ENCODE results near the gene CCDC174. TPM values are rescaled to one million over a fixed set of nuclear protein-coding genes. Genes with fewer than 3 reads are reported as not detected.

CCDC174 gene
- total RNA-seq (2014; rRNA removed; shearing (Covaris generic)): 8.4 and 13.0 TPM in 2 replicates
- polyA plus RNA-seq (2016; fragmentation: Nextera tagmentation; extraction: Ambion mirVana): 21.9 and 22.1 TPM in 2 replicates

- H3K9me2 ChIP-seq (ENCODE audit: insufficient read depth): no peaks in the 10 kb centered on the region
- H3K9me3 ChIP-seq (ENCODE audit: low read depth): no peaks in the 10 kb centered on the region
- peaks cover 33% of the 10 kb centered on the region for H3K79me2 ChIP-seq (ENCODE audit: insufficient read depth)
- 0 out of 2 replicates have a peak, but pooled peaks cover 3% of the 10 kb centered on the region for H3F3A ChIP-seq (ENCODE audit: insufficient read depth)
- H3K27ac ChIP-seq: peak within 1 kb of the TSS; percentile 73
- H3K27me3 ChIP-seq (replicated peaks; ENCODE audit: insufficient read depth): no peaks in the 10 kb centered on the region
- DNase-seq: peak; percentile 98
- 1% methylated on average over 47 of the region's 47 CpGs for WGBS, 2 experiments (ENCODE audit: low coverage in 1 of 2, low lambda C conversion rate in 2 of 2, missing lambda C conversion rate in 2 of 2)
- peak within 1 kb of the TSS; percentile 88 for H2AFZ ChIP-seq
- no peaks in the 10 kb centered on the region for H4K20me1 ChIP-seq (ENCODE audit: insufficient read depth)
- in situ Hi-C loops (cut with MboI): no loop called here
- H3K4me3 ChIP-seq: peak within 1 kb of the TSS; percentile 85
- peak within 1 kb of the TSS; percentile 98 for H3K4me2 ChIP-seq (ENCODE audit: unreplicated experiment)
- peak within 1 kb of the TSS; percentile 92 for H3K9ac ChIP-seq
- peaks cover 21% of the 10 kb centered on the region for H3K4me1 ChIP-seq (ENCODE audit: insufficient read depth)
- peaks cover 24% of the 10 kb centered on the region for H3K36me3 ChIP-seq (ENCODE audit: low read depth)
- TF ChIP-seq EZH2 (IDR thresholded peaks at IDR 0.05; ENCODE audit: insufficient read depth, poor library complexity, severe bottlenecking): no peak
- TF ChIP-seq EZH2phosphoT487 (IDR thresholded peaks at IDR 0.05; ENCODE audit: insufficient read depth, low read depth): no peak
Observed at GRCh38 chr3:14651440-14652251, at the start of gene CCDC174. Gene CCDC174 (plus strand): TSS chr3:14651762. CDS start chr3:14651837, 75 bp downstream.

GRCh38 chr3:14602006-14602803 lies 49.4 kb upstream of the CCDC174 start:
- 3% methylated on average over 20 to 66 of the region's 66 CpGs for WGBS, 2 experiments (ENCODE audit: low coverage in 1 of 2, low lambda C conversion rate in 2 of 2, missing lambda C conversion rate in 2 of 2)
- no peak for DNase-seq
- Histone ChIP-seq H3K27me3 (replicated peaks; ENCODE audit: insufficient read depth) (peaks cover 26% of the 10 kb centered on the region), H3K9me2 (ENCODE audit: insufficient read depth) (no peaks in the 10 kb centered on the region), H3K9me3 (ENCODE audit: low read depth) (no peaks in the 10 kb centered on the region), H3K9ac (no peak overlapping the region), H3K36me3 (ENCODE audit: low read depth) (no peaks in the 10 kb centered on the region), H3K27ac (no peak overlapping the region), H3K4me2 (ENCODE audit: unreplicated experiment) (peak overlapping the region; percentile 35), H2AFZ (0 out of 2 replicates have a peak overlapping the region, but pooled peaks have one; percentile 33), H4K20me1 (ENCODE audit: insufficient read depth) (no peaks in the 10 kb centered on the region), H3K4me3 (peak overlapping the region; percentile 57), H3K4me1 (ENCODE audit: insufficient read depth) (0 out of 2 replicates have a peak, but pooled peaks cover 3% of the 10 kb centered on the region), H3K79me2 (ENCODE audit: insufficient read depth) (no peaks in the 10 kb centered on the region), H3F3A (ENCODE audit: insufficient read depth) (no peaks in the 10 kb centered on the region)
- in situ Hi-C loops (cut with MboI): no loop called here
- TF ChIP-seq EZH2 (IDR thresholded peaks at IDR 0.05; ENCODE audit: insufficient read depth, poor library complexity, severe bottlenecking): peak; percentile 94
- peak; percentile 68 for TF ChIP-seq EZH2phosphoT487 (IDR thresholded peaks at IDR 0.05; ENCODE audit: insufficient read depth, low read depth)

- TF ChIP-seq EZH2phosphoT487 (IDR thresholded peaks at IDR 0.05; ENCODE audit: insufficient read depth, low read depth) (no peak), EZH2 (IDR thresholded peaks at IDR 0.05; ENCODE audit: insufficient read depth, poor library complexity, severe bottlenecking) (peak; percentile 36)
- no peak overlapping the region for H3K27ac ChIP-seq
- H3K9ac ChIP-seq: no peak overlapping the region
- no peaks in the 10 kb centered on the region for H3K9me2 ChIP-seq (ENCODE audit: insufficient read depth)
- no peaks in the 10 kb centered on the region for H3F3A ChIP-seq (ENCODE audit: insufficient read depth)
- in situ Hi-C loops (cut with MboI): no loop called here
- no peaks in the 10 kb centered on the region for H4K20me1 ChIP-seq (ENCODE audit: insufficient read depth)
- WGBS, 2 experiments (ENCODE audit: low coverage in 1 of 2, low lambda C conversion rate in 2 of 2, missing lambda C conversion rate in 2 of 2): 6 to 28% methylated on average over 9 to 69 of the region's 85 CpGs
- peak overlapping the region; percentile 57 for H3K4me3 ChIP-seq
- peak; percentile 39 for DNase-seq
- peaks cover 23% of the 10 kb centered on the region for H3K27me3 ChIP-seq (replicated peaks; ENCODE audit: insufficient read depth)
- 0 out of 2 replicates have a peak, but pooled peaks cover 3% of the 10 kb centered on the region for H3K4me1 ChIP-seq (ENCODE audit: insufficient read depth)
- no peaks in the 10 kb centered on the region for H3K79me2 ChIP-seq (ENCODE audit: insufficient read depth)
- H3K4me2 ChIP-seq (ENCODE audit: unreplicated experiment): peak overlapping the region; percentile 35
- no peaks in the 10 kb centered on the region for H3K36me3 ChIP-seq (ENCODE audit: low read depth)
- H3K9me3 ChIP-seq (ENCODE audit: low read depth): no peaks in the 10 kb centered on the region
- H2AFZ ChIP-seq: 0 out of 2 replicates have a peak overlapping the region, but pooled peaks have one; percentile 33
Observed at GRCh38 chr3:14602804-14603644, 48.5 kb upstream of the CCDC174 start.

All from GM23248 (cell line).